Heart right ventricle (tissue), 16 donors: ENCODE measurements around the gene OR52A1. TPM values are rescaled to one million over a fixed set of nuclear protein-coding genes. Genes with fewer than 3 reads are reported as not detected.

ENCODE experiments used
- ATAC-seq, 8 donors: fragments of 200-7000 bp; cut with Tn5 transposase; one replicate each; pipeline ENCODE4 v1.9.1; 2020; ENCODE audit warnings: mild to moderate bottlenecking in 8 of 8, moderate library complexity in 8 of 8, moderate number of reproducible peaks in 1 of 8
- DNase-seq, 2 donors: peaks; one replicate each; pipeline ENCODE4 v3.0.0-alpha.2; 2020
- H3K27ac ChIP-seq, 10 donors: fragments of 200-600 bp; sonication (generic) in 2 of 10; one replicate each; pipeline versions ENCODE4 v1.5.0 to v1.8.0; 2020 to 2022; ENCODE audit warnings: mild to moderate bottlenecking in 3 of 10
- H3K27me3 ChIP-seq, 7 donors: fragments of 200-600 bp; one replicate each; pipeline ENCODE4 v1.8.0; 2021 to 2022; ENCODE audit warnings: mild to moderate bottlenecking in 2 of 7
- H3K36me3 ChIP-seq, 9 donors: fragments of 200-600 bp; sonication (generic) in 1 of 9; one replicate each; pipeline versions ENCODE4 v1.5.0 to v1.8.0; 2020 to 2022; ENCODE audit warnings: mild to moderate bottlenecking in 2 of 9
- H3K4me1 ChIP-seq, 9 donors: fragments of 200-600 bp; sonication (generic) in 1 of 9; one replicate each; pipeline versions ENCODE4 v1.5.0 to v1.8.0; 2020 to 2022; ENCODE audit warnings: mild to moderate bottlenecking in 4 of 9
- H3K4me3 ChIP-seq, 10 donors: fragments of 200-600 bp; sonication (generic) in 2 of 10; one replicate each; pipeline versions ENCODE4 v1.5.0 to v1.8.0; 2020 to 2022; ENCODE audit warnings: mild to moderate bottlenecking in 7 of 10, moderate library complexity in 2 of 10
- H3K9me3 ChIP-seq, 11 donors: fragments of 200-600 bp in 10 of 11; sonication (generic) in 2 of 11; one replicate each; pipeline versions ENCODE4 v1.5.0 to v1.8.0; 2013 to 2022; ENCODE audit warnings: mild to moderate bottlenecking in 2 of 11, control low read depth in 1 of 11, moderate library complexity in 1 of 11
- CTCF ChIP-seq, 9 donors: fragments of 200-600 bp; sonication (generic) in 2 of 9; IDR thresholded peaks; one replicate each; pipeline versions ENCODE4 v1.5.0 to v1.8.0; 2021 to 2022; ENCODE audit warnings: antibody characterized with exemption in 9 of 9, mild to moderate bottlenecking in 5 of 9, moderate library complexity in 1 of 9
- WGBS, 2 donors: extraction: QIAGEN DNeasy Blood & Tissue Kit; methylation state at CpG; one replicate each; pipeline ENCODE4 v1.1.7; 2013; ENCODE audit warnings: inconsistent platforms in 1 of 2; 5-methylcytosine and 5-hydroxymethylcytosine counted together
- intact Hi-C, 10 donors: fragments of 100-400 bp; cut with DNase I; formaldehyde crosslinking; loops; one replicate each; pipeline versions ENCODE4 v1.11.1 to v1.14.2; 2022
- long read RNA-seq, 3 donors: library from polyadenylated mRNA; unstranded; transcript quantifications; one replicate each; pipeline ENCODE4 v2.0.0, GENCODE V29; 2020 to 2021
- polyA plus RNA-seq, 2 donors: library from polyadenylated mRNA; stranded (reverse); fragments of 200-250 nt; gene quantifications; one replicate each; pipeline ENCODE4 v1.2.3, GENCODE V29; 2013
- total RNA-seq, 10 donors: library from RNA; stranded (reverse); fragmentation: NEBNext Ultra II Directional in 3 of 10; extraction: Animal tissue kit (Norgen Biotek cat#: 25700) in 3 of 10; gene quantifications; one replicate each; pipeline versions ENCODE4 v1.2.1 to v1.2.4, GENCODE V29; 2021 to 2023
- donor health status: Arrhythmogenic right ventricular cardiomyopathy.
- donor health status: ischemic (EF 13 %, LVEDD 7.1; RV severe dilation, severe dysfunction).
- donor health status: healthy with polysubstance abuse.
- donor health status: DM: no; HTN: yes; CAD: no.
- donor health status: DM: no; HTN: no; CAD: no.
- donor health status: ischemic (EF 25% LVEDD 6.9; RV normal size, moderate dysfunction).
- donor health status: ischemic (EF 25% LVEDD 5.7; RV mildly dilated, moderate dysfunction).
- donor health status: healthy.
- donor health status: DM: yes; HTN: yes; CAD: no.
- donor health status: Ischemic cardiomyopathy.
- donor health status: ischemic (EF 35%, LVEDD 5.7; RV mildly dilated, moderate dysfunction).
- donor health status: nonischemic (EF 11% LVEDD 7.7; RV severe dilation, severe dysfunction).
- donor health status: DM: yes; HTN: yes; CAD: no.
- donor health status: PGD.
- donor health status: ischemic (EF 29% LVEDD 5.4; RV normal size, mild dysfunction).
- donor health status: nonischemic (EF 23%, LVEDD 6.1; RV moderate dilation, normal function).

OR52A1 gene
- total RNA-seq: not detected
- not detected for polyA plus RNA-seq
- long read RNA-seq, donor 1: 0 reads
- long read RNA-seq, donor 2: 0 reads
- long read RNA-seq, donor 3: 0 reads

GRCh38 chr11:5154657-5155056 is at the start of gene OR52A1:
Gene OR52A1 (minus strand): TSS chr11:5154757. CDS start chr11:5152369, 2,388 bp downstream.
- H3K4me3 ChIP-seq: no peak within 1 kb of the TSS
- H3K9me3 ChIP-seq: no peaks in the 10 kb centered on the region
- no peaks in the 10 kb centered on the region for H3K27me3 ChIP-seq
- ATAC-seq (no peak), DNase-seq (no peak)
- H3K27ac ChIP-seq: no peak within 1 kb of the TSS
- intact Hi-C loops: no loop called here
- H3K36me3 ChIP-seq: no peaks in the 10 kb centered on the region
- WGBS, 2 donors: 73% methylated on average over 3 of the region's 3 CpGs
- no peaks in the 10 kb centered on the region for H3K4me1 ChIP-seq
- no peak for TF ChIP-seq CTCF (IDR thresholded peaks at IDR 0.05)

- H3K27me3 ChIP-seq: peaks cover 0 to 21% (median 0%) of the 10 kb centered on the region in 7 donors
- no peak overlapping the region for H3K27ac ChIP-seq
- no peak for DNase-seq
- intact Hi-C loops: loop anchor here in 6 of 10 donors (5.0 to 10.0 kb wide), 4 partner anchors 81 to 601 kb away; partner anchors contain the start of genes OR51M1 (in 5 of the 6) and OR52N2 (in 1 of the 6)
- H3K4me1 ChIP-seq: no peaks in the 10 kb centered on the region
- H3K4me3 ChIP-seq: no peak overlapping the region
- no peak for TF ChIP-seq CTCF (IDR thresholded peaks at IDR 0.05)
- 68 to 77% methylated on average over 2 of the region's 2 CpGs for WGBS, 2 donors
- H3K36me3 ChIP-seq: no peaks in the 10 kb centered on the region
- ATAC-seq: no peak
- no peaks in the 10 kb centered on the region for H3K9me3 ChIP-seq
Measured at GRCh38 chr11:5203366-5203765, 48.8 kb upstream of the OR52A1 start.

- DNase-seq: no peak
- TF ChIP-seq CTCF (IDR thresholded peaks at IDR 0.05): no peak
- intact Hi-C loops: loop anchor here in 6 of 10 donors (5.0 to 10.0 kb wide), 4 partner anchors 84 to 604 kb away; partner anchors contain the start of genes OR51M1 (in 5 of the 6) and OR52N2 (in 1 of the 6)
- H3K4me1 ChIP-seq: no peaks in the 10 kb centered on the region
- H3K27me3 ChIP-seq: peaks cover 0 to 21% (median 0%) of the 10 kb centered on the region in 7 donors
- H3K9me3 ChIP-seq: no peaks in the 10 kb centered on the region
- no peak for ATAC-seq
- H3K36me3 ChIP-seq: no peaks in the 10 kb centered on the region
- H3K4me3 ChIP-seq: no peak within 1 kb of the TSS
- no peak within 1 kb of the TSS for H3K27ac ChIP-seq
- WGBS, 2 donors: 56 to 63% methylated on average over 1 of the region's 1 CpG
Measured at GRCh38 chr11:5200582-5200981, 46.0 kb upstream of the OR52A1 start, which contains the start of gene OR51V1. Gene OR51V1 (minus strand): TSS chr11:5200682. CDS start chr11:5200682, 0 bp downstream.

- TF ChIP-seq CTCF (IDR thresholded peaks at IDR 0.05): no peak
- Histone ChIP-seq H3K4me3 (no peak overlapping the region), H3K27me3 (peaks cover 0 to 18% (median 0%) of the 10 kb centered on the region in 7 donors), H3K27ac (no peak overlapping the region), H3K9me3 (no peaks in the 10 kb centered on the region), H3K4me1 (no peaks in the 10 kb centered on the region), H3K36me3 (no peaks in the 10 kb centered on the region)
- intact Hi-C loops: no loop called here
- ATAC-seq (no peak), DNase-seq (no peak)
Measured at GRCh38 chr11:5198285-5198684, 43.7 kb upstream of the OR52A1 start.
